ENCODE data around the gene PLCG1. TPM values are rescaled to one million over a fixed set of nuclear protein-coding genes. Genes with fewer than 3 reads are reported as not detected.

PLCG1 gene
- total and polyA plus RNA-seq, 2 of the 8 experiments (the other 6 are each of a cell fraction or from before 2014, with no cell fraction given) = 103 to 154 TPM

DNA sequence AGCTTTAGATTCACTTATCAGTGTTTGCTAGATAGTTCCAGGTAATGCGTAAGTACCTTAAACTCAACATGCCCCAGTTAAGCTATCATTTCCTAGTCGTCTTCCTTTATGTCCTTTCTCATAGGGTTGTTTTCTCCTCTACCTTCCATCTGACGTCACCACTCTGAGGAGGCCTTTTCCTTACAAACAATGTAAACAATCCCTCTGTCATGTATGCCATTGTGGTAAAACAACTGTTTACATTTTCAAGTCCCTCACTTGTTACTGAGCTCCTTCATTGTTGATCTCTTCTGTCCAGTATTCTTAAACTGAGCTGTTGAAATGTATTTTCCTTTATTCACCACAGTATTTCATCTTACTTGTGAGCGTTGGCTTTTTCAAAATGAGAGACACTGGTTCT lies 45.4 kb upstream of the PLCG1 start (continued):
- TF ChIP-seq YY1 (IDR thresholded peaks at IDR 0.05; ENCODE audit: low read depth, low read length) (no peak), TCF12 (IDR thresholded peaks at IDR 0.05; ENCODE audit: low read depth, low read length) (no peak), SP2 (IDR thresholded peaks at IDR 0.05; ENCODE audit: low read length) (no peak), SP4 (IDR thresholded peaks at IDR 0.05; ENCODE audit: low read length) (no peak), HDAC6 (IDR thresholded peaks at IDR 0.05; ENCODE audit: low read depth, low read length) (no peak), CHD1 (IDR thresholded peaks at IDR 0.05; ENCODE audit: low read depth, low read length) (no peak), EGR1 (IDR thresholded peaks at IDR 0.05; ENCODE audit: borderline replicate concordance, low read depth, low read length) (no peak)
